DMS 273 (cell line): ENCODE measurements around the gene MAPRE2.
A peak's percentile ranks its signal among the peaks of the same experiment; 100 is the strongest.

Source experiments
- DNase-seq: peaks from one replicate; lab custom pipeline; 2025; ENCODE audit not compliant: unreplicated experiment; lab: John Stamatoyannopoulos, UW

Gene MAPRE2

DNA sequence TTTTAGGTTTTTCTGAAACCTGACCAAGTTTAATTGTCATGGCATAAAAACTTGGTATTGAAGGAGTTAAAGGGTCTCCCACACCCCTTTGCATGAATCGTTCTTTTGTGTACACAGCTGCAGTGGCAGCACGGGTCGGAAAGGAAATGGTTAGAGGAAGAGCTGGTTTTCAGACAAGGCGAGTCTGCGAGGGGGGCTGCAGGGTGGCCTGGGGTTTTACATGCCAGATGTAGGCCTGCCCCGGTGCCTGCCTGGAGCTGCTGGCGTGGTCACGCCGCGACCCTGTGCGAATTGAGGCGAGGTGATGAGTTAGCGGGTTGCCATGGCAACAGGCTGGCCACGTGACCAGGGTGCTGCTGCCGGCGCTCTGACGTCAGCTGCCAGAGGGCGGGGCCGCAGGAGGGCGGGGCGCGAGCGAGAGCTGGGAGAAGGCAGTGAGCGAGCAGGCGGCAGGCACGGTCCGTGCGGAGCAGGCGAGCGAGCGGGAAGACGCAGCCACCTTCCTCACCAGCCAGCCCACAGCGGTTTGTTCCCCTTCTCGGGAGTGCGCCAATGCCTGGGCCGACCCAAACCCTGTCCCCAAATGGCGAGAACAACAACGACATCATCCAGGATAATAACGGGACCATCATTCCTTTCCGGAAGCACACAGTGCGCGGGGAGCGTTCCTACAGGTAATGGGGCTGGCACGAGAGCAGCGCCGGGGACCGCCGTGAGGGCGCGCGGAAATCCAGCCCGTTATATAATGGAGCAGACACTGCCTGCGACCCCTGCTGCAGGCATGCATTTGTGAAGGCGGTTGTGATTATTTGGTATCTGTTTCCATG, at the start of gene MAPRE2:
TSS of gene MAPRE2 (plus strand) at position 426 of the 827 bp plus-strand sequence. CDS start at position 553, 127 bp downstream.
- DNase-seq, result peak; percentile 99

DNA sequence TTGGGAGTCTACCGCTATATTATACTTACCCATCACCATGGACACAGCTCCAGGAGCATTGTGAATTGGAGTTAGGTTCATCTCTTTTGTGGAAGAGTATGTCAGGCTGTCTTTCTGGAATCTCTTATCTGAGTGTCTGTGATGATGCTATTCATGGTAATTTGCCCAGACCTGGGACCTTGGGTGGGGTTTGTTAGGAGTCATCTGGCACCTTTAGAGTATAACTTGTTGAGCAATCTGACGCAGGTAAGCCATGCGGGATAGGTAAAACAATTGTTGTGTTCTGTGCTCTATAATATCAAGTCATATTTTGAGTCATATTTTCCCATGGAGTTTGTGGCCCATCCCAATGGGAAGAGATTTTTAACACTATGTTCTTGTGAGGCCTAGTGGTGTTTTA, 49.7 kb upstream of the MAPRE2 start:
- DNase-seq, result no peak

DNA sequence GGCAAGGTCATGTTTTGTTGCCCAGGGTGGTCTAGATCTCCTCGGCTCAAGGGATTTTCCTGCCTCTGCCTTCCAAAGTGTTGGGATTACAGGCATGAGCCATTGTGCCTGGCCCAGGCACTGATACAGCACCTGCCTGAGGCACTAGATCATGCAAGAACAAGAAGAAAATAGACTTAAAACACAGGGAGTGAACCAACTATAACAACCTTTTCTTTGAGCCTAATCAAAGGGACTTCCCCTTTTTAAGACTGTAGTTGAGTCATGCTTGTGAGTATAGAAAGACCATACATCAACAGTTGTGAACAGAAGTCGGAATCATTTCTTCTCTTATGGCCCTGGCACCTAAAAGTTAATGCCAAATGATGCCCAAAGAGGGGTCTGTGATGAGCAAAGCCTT, 47.9 kb upstream of the MAPRE2 start:
- DNase-seq, result no peak

DNA sequence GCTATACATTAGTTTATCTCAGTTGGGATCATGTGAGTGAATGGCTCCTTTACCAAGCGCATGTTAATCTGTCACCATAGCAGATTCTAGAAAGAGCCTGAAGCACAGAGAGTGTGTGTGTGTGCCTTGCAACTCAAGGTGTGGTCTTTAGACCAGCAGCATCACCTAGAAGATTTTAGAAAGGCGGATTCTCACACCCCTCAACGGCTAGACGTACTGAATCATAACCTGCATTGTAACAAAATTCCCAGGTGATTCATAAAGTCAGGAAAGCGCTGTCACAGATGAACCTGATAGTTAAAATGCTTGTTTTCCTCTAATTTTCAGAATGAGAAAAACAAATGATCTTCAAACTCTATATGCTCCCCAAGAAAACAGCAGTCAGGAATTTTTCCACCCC, 45.5 kb upstream of the MAPRE2 start:
- DNase-seq, result no peak

DNA sequence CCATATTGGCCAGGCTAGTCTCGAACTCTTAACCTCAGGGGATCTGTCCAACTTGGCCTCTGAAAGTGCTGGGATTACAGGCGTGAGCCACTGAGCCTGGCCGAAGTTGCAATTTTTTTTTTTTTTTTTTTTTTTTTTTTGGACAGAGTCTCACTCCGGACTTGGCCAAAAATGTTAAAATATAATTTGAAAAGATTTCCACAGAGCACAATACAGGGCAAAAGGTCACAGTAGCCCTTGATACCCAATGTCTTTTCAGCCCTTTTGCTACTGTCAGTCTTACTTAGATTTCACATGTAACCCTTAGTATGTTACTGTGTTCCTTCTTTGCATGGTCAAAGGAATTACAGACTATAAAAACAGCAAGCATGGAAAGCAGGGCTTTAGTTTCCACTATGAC, 42.6 kb upstream of the MAPRE2 start:
- DNase-seq, result no peak

DNA sequence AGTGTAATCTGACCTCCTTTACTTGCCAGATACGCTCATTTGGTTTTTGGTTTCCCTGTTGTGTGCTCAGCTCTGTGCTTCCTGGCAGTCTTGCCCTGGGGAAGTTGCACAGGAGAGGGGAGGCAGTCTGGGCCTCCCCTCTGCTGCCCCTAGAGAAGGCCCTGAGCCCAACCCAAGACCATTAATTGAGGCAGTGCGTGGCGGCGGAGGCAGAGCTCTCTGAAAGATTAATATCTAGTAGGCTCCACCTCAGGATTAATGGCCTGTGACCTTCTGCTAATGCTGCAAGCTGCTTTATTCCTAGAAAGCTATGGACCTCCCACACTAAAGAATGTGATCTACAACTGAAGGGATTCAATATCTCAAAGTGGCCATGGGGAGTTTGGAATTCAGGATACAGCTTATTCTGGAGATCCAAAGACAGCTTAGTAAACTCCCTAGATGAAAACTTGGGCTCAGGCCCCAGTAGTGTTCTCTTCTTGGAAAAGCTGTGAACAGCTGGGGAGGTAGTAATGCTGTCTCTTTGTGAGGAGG, 41.4 kb upstream of the MAPRE2 start:
- DNase-seq, result peak; percentile 18

DNA sequence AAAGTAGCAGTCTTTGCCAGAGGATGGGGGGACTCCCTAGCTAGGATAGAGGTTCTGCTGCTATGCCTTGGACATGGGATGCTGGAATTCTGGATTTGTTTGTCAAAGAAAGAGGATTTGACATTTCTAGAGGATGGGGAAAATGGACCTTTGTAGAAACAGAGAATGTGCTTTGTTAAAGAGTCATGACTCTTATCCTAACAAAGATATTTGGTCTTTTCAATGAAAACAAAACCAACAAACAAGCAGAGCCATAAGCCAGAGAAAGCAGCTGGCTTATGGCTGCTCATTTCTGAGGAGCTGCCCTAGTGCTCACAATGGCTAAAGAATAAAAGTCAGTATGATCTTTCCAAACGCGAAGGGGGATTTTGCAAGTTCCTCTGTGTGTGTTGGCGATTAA, 40.8 kb upstream of the MAPRE2 start:
- DNase-seq, result no peak

DNA sequence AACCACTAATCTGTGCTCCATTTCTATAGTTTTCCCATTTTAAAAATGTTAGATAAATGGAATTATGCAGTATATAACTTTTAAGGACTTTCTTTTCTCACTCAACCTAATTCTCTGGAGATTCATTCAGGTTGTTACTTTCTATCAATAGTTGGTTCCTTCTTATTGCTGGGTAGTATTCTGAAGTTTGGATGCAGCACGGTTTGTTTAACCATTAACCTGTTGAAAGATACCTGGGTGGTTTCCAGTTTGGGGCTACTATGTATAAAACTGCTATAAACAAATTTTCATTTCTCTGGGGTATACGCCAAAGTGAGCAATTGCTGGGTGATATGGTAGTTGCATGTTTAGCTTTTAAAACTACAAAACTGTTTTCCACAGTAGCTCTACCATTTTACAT, 39.1 kb upstream of the MAPRE2 start:
- DNase-seq, result no peak

DNA sequence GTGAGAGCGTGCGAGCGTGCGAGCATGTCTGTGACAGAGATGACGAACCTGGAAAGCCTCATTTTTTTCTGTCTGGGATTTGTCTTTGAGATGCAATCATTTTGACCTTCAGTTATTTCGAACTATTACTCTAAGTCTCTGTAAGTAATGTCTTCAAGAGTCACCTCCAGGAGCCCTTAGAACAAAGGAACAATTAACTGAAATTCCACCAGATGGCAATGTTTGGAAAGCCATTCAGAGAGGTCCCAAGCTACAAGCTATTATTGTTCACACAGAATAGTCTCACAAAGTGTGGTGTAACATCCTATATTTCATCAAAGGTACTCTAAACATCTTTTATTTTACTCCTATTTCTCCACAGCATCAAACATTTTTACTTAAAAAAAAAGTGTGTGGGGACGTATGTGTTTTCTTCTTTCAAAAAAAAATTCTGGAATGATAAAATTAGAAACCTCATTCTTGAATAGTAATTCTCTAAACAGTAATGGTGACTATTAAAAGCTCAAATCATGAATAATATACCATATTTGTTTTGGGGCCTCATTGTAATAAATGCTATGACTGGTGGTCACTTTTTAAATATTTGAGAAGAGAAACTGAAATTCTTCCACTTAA, 35.1 kb upstream of the MAPRE2 start:
- DNase-seq, result peak; percentile 83

DNA sequence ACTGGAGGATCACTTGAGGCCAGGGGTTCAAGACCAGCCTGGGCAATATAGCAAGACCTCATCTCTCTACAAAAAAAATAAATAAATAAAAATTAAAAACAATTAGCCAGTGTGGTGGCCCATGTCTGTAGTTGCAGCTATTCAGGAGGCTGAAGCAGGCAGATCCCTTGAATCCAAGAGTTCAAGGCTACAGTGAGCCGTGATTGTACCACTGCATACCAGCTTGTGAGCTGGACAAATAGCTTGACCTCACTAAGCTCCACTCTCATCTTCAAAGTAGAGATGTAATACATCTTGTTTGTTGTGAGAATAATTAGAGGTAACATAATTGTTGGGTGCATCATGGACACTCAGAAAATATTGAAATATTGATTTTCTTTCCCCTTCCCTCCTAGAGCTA, 31.1 kb upstream of the MAPRE2 start:
- no peak for DNase-seq

DNA sequence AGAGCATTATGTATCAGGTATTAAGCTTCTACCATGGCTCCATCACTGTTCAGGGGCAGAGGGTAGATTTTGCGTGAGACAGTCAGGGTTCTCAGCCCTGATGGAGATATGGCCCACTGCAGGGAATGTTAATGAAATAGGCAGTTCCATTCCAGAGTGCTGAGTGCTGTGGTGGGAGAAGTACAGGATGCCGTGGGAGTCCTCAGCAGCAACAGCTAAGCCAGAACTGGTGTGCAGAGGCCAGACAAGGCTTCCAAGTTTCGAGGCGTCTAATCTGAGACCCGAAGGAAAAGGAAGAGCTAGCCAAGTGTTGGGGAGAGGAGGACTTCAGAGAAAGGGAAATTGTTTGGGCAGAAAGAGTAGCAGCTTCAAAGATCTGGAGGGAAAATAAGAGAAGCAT, 30.2 kb upstream of the MAPRE2 start:
- no peak for DNase-seq

DNA sequence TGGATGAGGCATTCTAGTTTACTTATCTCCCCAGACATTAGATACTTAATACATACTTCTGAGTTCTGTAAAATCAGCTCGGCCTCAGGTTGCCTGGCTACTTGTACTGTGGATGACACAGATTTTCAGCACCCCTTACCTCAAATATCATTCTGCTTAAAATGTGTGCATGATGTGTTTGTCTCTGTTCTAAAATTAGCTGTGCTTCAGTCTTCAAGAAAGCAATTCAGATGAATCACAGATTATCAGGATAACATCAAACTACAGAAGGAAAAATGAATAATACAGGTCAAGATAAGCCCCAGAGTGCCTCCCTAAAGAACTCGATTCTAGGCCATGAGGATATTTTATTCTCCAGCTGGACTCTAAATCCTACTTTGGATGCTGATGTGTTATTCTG, 21.3 kb upstream of the MAPRE2 start:
- no peak for DNase-seq

DNA sequence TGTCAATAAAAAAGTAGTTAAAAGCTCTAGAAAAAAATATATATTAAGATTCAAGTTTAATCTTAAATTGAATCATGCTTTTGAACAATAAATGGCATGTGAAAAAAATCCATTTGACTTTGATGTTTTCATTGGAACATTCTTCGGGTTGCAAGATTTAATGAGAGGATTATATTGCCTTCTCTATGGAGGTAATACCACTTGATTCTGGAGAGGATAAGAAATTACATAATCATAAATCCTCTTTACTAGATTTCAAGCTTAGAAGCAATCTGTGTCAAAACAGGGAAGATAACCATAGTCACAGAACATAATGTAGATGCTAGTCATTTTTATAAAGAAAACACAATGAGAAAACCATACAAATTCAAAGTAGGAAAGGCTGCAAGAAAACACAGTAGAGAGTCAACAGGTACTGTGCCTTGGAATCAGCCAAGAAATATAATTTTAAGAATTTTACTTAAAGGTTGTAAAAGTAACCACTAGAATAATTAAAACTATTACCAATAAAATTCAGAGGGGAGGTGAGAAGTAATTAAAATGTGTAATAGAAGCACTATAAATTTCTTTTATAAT, 18.7 kb upstream of the MAPRE2 start:
- DNase-seq, result no peak

DNA sequence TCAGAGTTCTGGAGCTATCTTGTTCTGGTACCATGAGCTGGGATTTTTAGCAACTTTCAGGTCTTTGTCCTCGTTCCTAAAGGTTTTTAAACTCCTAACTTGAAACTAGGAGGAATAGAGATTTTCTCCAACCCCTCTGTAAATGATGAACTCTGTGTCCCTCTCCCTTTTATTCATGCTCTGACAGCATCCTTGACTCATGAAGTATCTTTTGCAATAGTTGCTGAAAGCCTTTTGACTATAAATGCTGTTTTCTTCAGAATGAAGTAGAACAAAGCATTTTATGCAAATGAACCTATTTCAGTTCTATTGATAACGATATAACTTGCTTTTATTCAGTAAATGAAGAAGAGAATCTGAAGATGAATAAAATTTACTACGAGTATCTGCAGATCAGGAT, 17.0 kb upstream of the MAPRE2 start:
- no peak for DNase-seq

DNA sequence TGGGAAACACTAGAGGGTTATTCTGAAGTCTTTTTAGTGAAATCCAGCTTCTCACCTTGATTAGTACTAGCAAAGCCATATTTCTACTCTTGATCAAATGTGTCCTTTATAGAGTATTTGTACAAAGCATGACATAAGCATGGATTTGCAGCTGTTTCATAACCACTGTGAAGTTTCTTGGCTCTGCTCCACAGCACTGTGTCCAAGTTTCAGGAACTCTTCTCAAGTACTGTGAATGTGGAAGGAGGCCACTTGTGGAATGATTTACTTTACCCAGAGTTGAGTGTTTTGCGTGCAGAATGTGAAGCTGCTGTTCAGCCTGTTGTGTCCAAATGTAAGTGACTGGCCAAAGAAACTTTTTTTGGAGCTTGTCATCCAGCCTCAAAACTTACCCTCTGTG, 16.2 kb upstream of the MAPRE2 start:
- no peak for DNase-seq

DNA sequence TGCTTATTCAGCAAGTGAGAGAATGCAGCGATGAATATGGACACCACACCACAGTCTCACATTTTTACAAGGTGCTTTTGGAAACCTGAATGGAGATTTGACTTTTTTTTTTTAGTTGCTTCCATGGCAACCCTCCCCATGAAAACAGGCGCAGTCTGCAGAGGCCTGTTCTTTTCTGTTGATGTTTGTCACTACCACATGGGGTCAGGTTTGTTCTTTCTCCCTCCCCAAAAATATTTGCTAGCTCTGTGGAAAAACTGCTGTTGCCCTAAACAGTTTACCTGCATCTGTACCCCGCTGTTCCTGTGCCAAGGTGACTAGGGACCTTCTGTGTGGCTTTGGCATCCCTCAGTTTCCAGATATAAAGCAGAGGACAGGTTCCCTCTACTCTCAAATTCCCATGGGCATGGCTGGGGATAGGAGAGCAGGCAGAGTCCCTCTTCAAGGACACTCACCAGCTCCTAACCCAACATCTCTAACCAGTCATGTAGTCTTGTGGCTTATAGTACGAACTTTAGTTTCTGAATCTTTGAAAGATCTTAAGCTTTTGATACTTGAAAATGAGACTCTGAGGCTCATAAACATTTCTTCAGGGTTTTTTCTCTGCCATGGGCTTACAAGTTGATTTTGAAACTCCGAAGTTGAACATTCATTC, 14.7 kb upstream of the MAPRE2 start:
- peak; percentile 49 for DNase-seq

DNA sequence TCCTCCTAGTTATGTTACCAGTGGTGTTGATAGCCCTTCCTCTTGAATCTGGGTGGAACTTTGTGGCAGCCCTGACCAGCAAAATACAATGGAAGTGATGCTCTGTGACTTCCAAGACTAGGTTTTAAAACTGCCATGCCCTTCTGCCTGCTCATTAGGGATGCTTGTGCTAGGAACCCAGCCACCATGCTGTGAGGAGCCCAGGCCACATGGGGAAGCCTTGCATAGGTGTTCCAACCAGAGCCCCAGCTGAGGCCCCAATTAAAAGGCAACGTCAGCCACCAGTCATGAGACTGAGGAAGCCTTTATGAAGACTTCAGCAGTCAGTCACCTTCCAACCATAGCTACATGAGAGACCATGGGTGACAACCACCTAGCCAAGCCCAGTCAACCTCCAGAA, 14.0 kb upstream of the MAPRE2 start:
- no peak for DNase-seq

DNA sequence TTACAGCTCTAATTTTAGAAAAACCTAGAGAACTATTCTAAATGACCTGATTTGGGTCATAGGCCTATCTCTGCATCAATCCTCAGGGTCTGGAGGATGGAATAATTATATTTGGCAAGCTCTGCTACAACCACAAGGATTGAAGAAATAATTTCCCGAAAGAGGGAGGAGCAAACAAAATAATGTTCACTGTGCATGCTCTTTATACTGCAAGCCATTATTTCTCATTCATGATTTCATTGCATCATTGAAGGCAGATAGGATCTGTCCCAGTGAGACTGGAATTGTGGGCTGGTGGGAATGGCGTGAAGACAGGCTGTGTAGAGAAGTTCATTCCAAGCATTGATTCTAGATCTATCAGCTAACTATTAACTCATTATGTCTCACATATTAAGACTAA, 12.7 kb upstream of the MAPRE2 start:
- no peak for DNase-seq

DNA sequence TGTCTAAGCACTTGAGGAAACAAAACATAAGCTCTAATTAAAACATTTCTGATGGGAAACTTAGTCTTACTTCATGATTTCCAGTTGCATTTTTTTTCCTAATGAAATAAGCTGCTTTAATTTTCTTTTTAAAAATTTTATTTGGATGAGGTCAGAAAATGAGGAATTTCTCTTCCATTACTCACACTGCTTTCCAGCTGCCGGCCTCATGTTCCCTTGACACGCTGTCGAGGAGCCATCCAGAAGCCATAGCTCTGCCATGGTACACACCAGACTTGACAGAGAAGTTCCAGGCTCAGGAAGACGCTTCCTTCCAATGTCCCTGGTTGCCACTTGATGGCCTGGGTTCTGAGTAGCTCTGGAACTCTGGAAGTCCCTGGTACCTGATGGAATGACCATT, 12.1 kb upstream of the MAPRE2 start:
- DNase-seq, result no peak

DNA sequence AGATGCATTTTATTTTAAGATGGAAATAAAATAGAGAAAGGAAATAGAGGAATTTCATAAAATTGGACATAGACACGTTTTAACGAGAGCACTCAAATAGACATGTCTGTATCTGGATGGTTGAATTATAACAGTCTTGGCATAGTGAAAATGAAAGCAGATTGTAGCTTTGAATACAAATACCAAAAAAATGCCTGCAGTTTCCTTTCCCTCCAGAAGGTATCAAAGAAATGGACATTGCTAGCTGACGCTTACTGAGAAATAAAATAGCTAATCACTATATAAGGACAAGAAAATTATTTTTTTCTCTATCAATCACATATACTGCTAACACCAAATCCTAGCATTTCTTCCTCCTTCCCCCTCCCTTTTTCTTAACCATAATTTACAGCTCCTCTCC, 11.4 kb upstream of the MAPRE2 start:
- no peak for DNase-seq

DNA sequence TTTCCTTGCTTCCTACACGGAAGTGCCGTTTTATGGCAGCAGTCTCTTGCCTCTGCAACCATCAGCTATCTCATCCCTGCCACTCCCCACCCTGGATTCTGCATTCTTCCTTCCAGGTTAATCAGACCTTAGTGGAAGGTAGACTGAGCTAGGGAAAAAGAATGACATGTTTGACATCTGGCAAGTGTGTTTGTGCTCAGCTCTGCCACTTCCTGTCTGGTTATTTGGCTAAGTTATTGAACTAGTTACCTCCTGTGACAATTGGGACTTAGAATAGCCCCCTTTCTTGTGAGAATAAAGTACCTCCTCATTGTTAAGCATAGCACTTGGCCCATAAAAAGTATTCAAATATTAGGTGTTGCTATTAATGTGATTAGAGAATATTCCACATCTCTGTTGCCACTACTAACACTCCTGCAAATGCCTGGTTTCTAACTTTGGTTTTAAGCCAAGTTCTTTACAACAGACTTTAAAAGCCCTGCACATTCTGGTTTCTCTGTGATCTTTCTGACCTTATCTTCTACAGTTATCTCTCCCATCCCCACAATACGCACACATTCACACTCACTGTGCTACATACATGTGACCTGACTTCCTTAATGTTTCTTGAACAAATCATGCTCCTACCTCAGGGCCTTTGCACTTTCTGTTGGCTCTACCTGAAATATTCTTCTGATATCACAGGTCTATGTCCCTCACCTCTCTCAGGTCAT, 10.8 kb upstream of the MAPRE2 start:
- DNase-seq, result no peak
